OCI-LY1 (cell line): ENCODE measurements around the gene VSTM4.

Experiments
- H2AFZ ChIP-seq: fragments of 200-600 bp; sonication (generic), shearing (Covaris generic); 2 replicates; pipeline ENCODE4 v1.6.0; 2014; ENCODE audit warnings: antibody characterized with exemption, mild to moderate bottlenecking, low read length
- H3F3A ChIP-seq: fragments of 200-600 bp; sonication (generic), shearing (Covaris generic); 2 replicates; pipeline ENCODE4 v1.6.0; 2014; ENCODE audit warnings: mild to moderate bottlenecking, antibody characterized with exemption, low read length, moderate library complexity; ENCODE audit not compliant: insufficient read depth
- H3K27ac ChIP-seq: fragments of 200-600 bp; sonication (generic); 2 replicates; pipeline ENCODE4 v1.5.1; 2014; ENCODE audit warnings: low read length, mixed run types, mild to moderate bottlenecking, low read depth; ENCODE audit not compliant: poor library complexity, severe bottlenecking
- H3K27me3 ChIP-seq: fragments of 200-600 bp; sonication (generic); 2 replicates; pipeline ENCODE4 v1.6.0; 2014; ENCODE audit warnings: antibody characterized with exemption, mild to moderate bottlenecking, low read length, moderate library complexity; ENCODE audit not compliant: insufficient read depth
- H3K36me3 ChIP-seq: fragments of 200-600 bp; sonication (generic); 2 replicates; pipeline ENCODE4 v1.6.1; 2014; ENCODE audit warnings: mild to moderate bottlenecking, antibody characterized with exemption, low read length, moderate library complexity, mixed read lengths; ENCODE audit not compliant: insufficient read depth
- H3K4me1 ChIP-seq: fragments of 200-600 bp; sonication (generic); 2 replicates; pipeline ENCODE4 v1.5.1; 2014; ENCODE audit warnings: mild to moderate bottlenecking, low read length, moderate library complexity; ENCODE audit not compliant: insufficient read depth, severe bottlenecking
- H3K4me2 ChIP-seq: fragments of 200-600 bp; sonication (generic), shearing (Covaris generic); 2 replicates; pipeline ENCODE4 v1.6.1; 2014; ENCODE audit warnings: low read length
- H3K4me3 ChIP-seq: fragments of 200-600 bp; sonication (generic); 2 replicates; pipeline ENCODE4 v1.5.1; 2014; ENCODE audit warnings: low read length, low read depth, mild to moderate bottlenecking, mixed read lengths; ENCODE audit not compliant: poor library complexity, severe bottlenecking
- H3K79me2 ChIP-seq: fragments of 200-600 bp; shearing (Covaris generic); 2 replicates; pipeline ENCODE4 v1.6.1; 2016; ENCODE audit warnings: mixed run types, low read length, mixed read lengths; ENCODE audit not compliant: insufficient read depth
- H3K9ac ChIP-seq: fragments of 200-600 bp; sonication (generic), shearing (Covaris generic); 2 replicates; pipeline ENCODE4 v1.6.1; 2014; ENCODE audit warnings: mild to moderate bottlenecking, low read length, mixed read lengths
- H3K9me2 ChIP-seq: fragments of 200-600 bp; sonication (generic), shearing (Covaris generic); 2 replicates; pipeline ENCODE4 v1.6.1; 2014; ENCODE audit warnings: low read depth, mild to moderate bottlenecking, low read length, mixed read lengths
- H3K9me3 ChIP-seq: fragments of 200-600 bp; shearing (Covaris generic); 2 replicates; pipeline ENCODE4 v1.6.1; 2014; ENCODE audit warnings: low read length, mixed read lengths
- H4K20me1 ChIP-seq: fragments of 200-600 bp; sonication (generic), shearing (Covaris generic); 2 replicates; pipeline ENCODE4 v1.6.0; 2016; ENCODE audit warnings: mild to moderate bottlenecking, low read length; ENCODE audit not compliant: insufficient read depth
- EZH2 ChIP-seq: fragments of 200-600 bp; sonication (generic), shearing (Covaris generic); IDR thresholded peaks from 2 replicates; pipeline ENCODE4 v1.8.0; 2017; ENCODE audit warnings: borderline replicate concordance, mixed run types, mild to moderate bottlenecking, antibody characterized with exemption, low read length, moderate library complexity, mixed read lengths
- TF ChIP-seq, protein P1 (sequence below): fragments of 200-600 bp; sonication (generic), shearing (Covaris generic); IDR thresholded peaks from 2 replicates; pipeline ENCODE4 v1.5.1; 2017; ENCODE audit warnings: mild to moderate bottlenecking, antibody characterized with exemption, low read length, moderate library complexity, mixed read lengths

The VSTM4 gene

GRCh38 chr10:49001402-49001801 lies 113.9 kb downstream of the VSTM4 start:
- Histone ChIP-seq H3K9me3 (no peaks in the 10 kb centered on the region), H3K4me1 (no peaks in the 10 kb centered on the region), H3K79me2 (no peaks in the 10 kb centered on the region), H3K9me2 (no peaks in the 10 kb centered on the region), H3K36me3 (no peaks in the 10 kb centered on the region), H2AFZ (no peak overlapping the region), H3K9ac (no peak overlapping the region), H3K4me2 (no peak overlapping the region), H3F3A (no peaks in the 10 kb centered on the region), H3K27me3 (no peaks in the 10 kb centered on the region), H3K27ac (no peak overlapping the region), H3K4me3 (no peak overlapping the region), H4K20me1 (no peaks in the 10 kb centered on the region)
- TF ChIP-seq, protein P1, sequence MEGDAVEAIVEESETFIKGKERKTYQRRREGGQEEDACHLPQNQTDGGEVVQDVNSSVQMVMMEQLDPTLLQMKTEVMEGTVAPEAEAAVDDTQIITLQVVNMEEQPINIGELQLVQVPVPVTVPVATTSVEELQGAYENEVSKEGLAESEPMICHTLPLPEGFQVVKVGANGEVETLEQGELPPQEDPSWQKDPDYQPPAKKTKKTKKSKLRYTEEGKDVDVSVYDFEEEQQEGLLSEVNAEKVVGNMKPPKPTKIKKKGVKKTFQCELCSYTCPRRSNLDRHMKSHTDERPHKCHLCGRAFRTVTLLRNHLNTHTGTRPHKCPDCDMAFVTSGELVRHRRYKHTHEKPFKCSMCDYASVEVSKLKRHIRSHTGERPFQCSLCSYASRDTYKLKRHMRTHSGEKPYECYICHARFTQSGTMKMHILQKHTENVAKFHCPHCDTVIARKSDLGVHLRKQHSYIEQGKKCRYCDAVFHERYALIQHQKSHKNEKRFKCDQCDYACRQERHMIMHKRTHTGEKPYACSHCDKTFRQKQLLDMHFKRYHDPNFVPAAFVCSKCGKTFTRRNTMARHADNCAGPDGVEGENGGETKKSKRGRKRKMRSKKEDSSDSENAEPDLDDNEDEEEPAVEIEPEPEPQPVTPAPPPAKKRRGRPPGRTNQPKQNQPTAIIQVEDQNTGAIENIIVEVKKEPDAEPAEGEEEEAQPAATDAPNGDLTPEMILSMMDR: no peak
- TF ChIP-seq EZH2: no peak

DNA sequence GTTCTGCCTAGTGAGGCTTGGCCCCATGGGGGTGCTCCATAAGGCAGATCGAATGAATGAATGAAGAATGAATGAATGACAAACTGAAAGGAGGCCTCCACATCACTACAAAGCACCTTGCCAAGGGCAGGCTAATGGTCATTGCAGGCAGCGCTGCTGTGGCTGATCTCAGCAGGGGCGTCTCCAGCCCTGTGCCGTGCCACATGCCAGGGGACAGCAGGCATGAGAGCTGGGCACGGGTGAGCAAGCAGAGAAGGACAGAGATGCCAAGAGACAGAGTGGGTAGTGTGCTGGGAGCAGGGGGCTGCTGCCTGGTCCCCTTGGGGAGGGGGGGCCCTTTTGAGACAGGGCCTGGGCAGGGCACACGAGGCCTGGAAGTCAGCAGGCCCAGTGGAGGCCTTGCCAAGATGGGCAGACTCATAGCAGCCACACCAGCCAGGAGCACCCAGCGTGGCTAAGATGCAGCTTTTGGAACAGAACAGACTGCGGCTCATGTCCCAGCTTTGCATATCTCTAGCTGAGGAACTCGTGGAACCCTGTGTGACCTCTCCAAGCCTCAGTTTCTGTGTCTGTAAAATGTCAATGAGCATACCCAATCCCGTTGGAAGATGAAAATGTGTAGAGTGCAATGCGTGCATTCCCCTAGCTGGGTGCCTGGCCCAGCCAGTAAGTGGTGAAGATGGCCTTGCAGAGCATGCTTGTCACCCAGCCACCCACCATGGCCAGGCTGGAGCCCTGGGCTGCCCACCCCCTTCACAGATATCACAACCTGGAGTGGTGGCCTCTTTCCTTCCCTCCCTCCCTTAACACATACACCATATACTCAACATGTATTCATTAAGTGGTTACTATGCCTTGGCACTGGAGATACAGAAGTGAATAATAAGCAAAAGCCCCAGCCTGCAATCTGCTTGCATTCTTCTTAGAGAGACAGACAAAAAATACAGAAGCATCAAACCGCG lies 114.6 kb downstream of the VSTM4 start:
- Histone ChIP-seq H3K4me2 (no peak overlapping the region), H3K36me3 (no peaks in the 10 kb centered on the region), H3K4me3 (no peak overlapping the region), H3K27me3 (no peaks in the 10 kb centered on the region), H3K9ac (no peak overlapping the region), H3K9me2 (no peaks in the 10 kb centered on the region), H3K4me1 (no peaks in the 10 kb centered on the region), H3F3A (no peaks in the 10 kb centered on the region), H3K9me3 (no peaks in the 10 kb centered on the region), H4K20me1 (no peaks in the 10 kb centered on the region), H3K79me2 (no peaks in the 10 kb centered on the region), H2AFZ (no peak overlapping the region), H3K27ac (no peak overlapping the region)
- TF ChIP-seq, protein P1: no peak
- TF ChIP-seq EZH2: no peak

- Histone ChIP-seq H3K9ac (no peak overlapping the region), H3K79me2 (no peaks in the 10 kb centered on the region), H3K4me2 (no peak overlapping the region), H3F3A (no peaks in the 10 kb centered on the region), H3K9me2 (no peaks in the 10 kb centered on the region), H3K4me1 (no peaks in the 10 kb centered on the region), H2AFZ (no peak overlapping the region), H3K36me3 (no peaks in the 10 kb centered on the region), H3K27ac (no peak overlapping the region), H4K20me1 (no peaks in the 10 kb centered on the region), H3K9me3 (no peaks in the 10 kb centered on the region), H3K27me3 (no peaks in the 10 kb centered on the region), H3K4me3 (no peak overlapping the region)
- TF ChIP-seq, protein P1: no peak
- no peak for TF ChIP-seq EZH2
Measured at GRCh38 chr10:48999346-48999745, 116.0 kb downstream of the VSTM4 start.
